H1 (cell line): Measurements from ENCODE around the gene SNAP47. TPM values are rescaled to one million over a fixed set of nuclear protein-coding genes. Genes with fewer than 3 reads are reported as not detected.

Experiments
- CBX5 ChIP-seq: fragments of 300-800, 300-1000 bp; sonication (generic); IDR thresholded peaks from 2 replicates; pipeline ENCODE4 v1.7.1; 2016; ENCODE audit warnings: antibody characterized with exemption, low read length, low read depth
- GTF2F1 ChIP-seq: IDR thresholded peaks from 2 replicates; pipeline ENCODE4 v1.6.1; 2012; ENCODE audit warnings: low read depth, low read length, improper control_type of control experiment, borderline replicate concordance
- KDM5A ChIP-seq: fragments of 200-600 bp; IDR thresholded peaks from 2 replicates; pipeline ENCODE4 v1.7.1; 2012; ENCODE audit warnings: mild to moderate bottlenecking, low read length, inconsistent platforms, mixed read lengths
- MAFK ChIP-seq: IDR thresholded peaks from 2 replicates; pipeline ENCODE4 v1.6.1; 2012; ENCODE audit warnings: low read depth, mild to moderate bottlenecking, improper control_type of control experiment, low read length
- SP1 ChIP-seq: IDR thresholded peaks from 2 replicates; pipeline ENCODE4 v1.6.1; 2011; ENCODE audit warnings: low read depth, low read length
- TAF7 ChIP-seq: optimal IDR thresholded peaks from 2 replicates; pipeline ENCODE3; 2011; ENCODE audit warnings: low read depth, mild to moderate bottlenecking, inconsistent platforms, low read length, moderate library complexity, borderline replicate concordance
- TCF12 ChIP-seq: IDR thresholded peaks from 2 replicates; pipeline ENCODE4 v1.6.1; 2011; ENCODE audit warnings: low read depth, mild to moderate bottlenecking, low read length
- TEAD4 ChIP-seq: IDR thresholded peaks from 2 replicates; pipeline ENCODE4 v1.6.1; 2012; ENCODE audit warnings: low read depth, low read length, inconsistent platforms, mixed read lengths
- YY1 ChIP-seq: IDR thresholded peaks from 2 replicates; pipeline ENCODE4 v1.6.1; 2011; ENCODE audit warnings: low read depth, mild to moderate bottlenecking, low read length
- polyA plus RNA-seq, 7 experiments: library from polyadenylated mRNA; depleted of rRNA in 3 of 7; stranded (reverse) in 5 of 7; unstranded in 2 of 7; fragments of >200 nt in 5 of 7; fragments of 200-250 nt in 2 of 7; gene quantifications; 1 replicate in 5 of 7; 2 replicates in 1 of 7; 4 replicates in 1 of 7; pipeline versions ENCODE4 v1.2.1 to v1.2.3, GENCODE V29; 2011 to 2013; ENCODE audit warnings: missing spikeins in 2 of 7, mixed read lengths in 2 of 7
- total RNA-seq: library from RNA; stranded (reverse); fragmentation: NEBNext Ultra II Directional; extraction: Animal tissue kit (Norgen Biotek cat#: 25700); gene quantifications from 2 replicates; pipeline ENCODE4 v1.2.1, GENCODE V29; 2021

Gene SNAP47
- total and polyA plus RNA-seq, 2 of the 8 experiments (the other 6 are each of a cell fraction or from before 2014, with no cell fraction given), result 37.6 to 42.2 TPM

GRCh38 chr1:227793948-227794816 lies 58.9 kb downstream of the SNAP47 start (continued):
- no peak for TF ChIP-seq MAFK
- 0 out of 2 replicates have a peak, but pooled peaks have one; percentile 53 for TF ChIP-seq TCF12
- TF ChIP-seq CBX5, result no peak
- TF ChIP-seq YY1, result peak; percentile 47; the same call in 1 of the 2 replicates
- TF ChIP-seq GTF2F1, result no peak
- TF ChIP-seq TAF7, result no peak
- TF ChIP-seq TEAD4, result peak; percentile 97
- TF ChIP-seq SP1, result 0 out of 2 replicates have a peak, but pooled peaks have one; percentile 22
- no peak for TF ChIP-seq KDM5A
